GM19455 (cell line): Measurements from ENCODE around the gene ANTXRL.
A peak's percentile ranks its signal among the peaks of the same experiment; 100 is the strongest.
"Not testable (repeated sequence)": the region's sequence is repeated elsewhere in the genome, so short reads cannot be mapped to it uniquely, and the experiment has no call there.

ENCODE experiments used
- ATAC-seq: cut with Tn5 transposase; IDR thresholded peaks from one replicate; pipeline ENCODE4 v1.9.1; 2021; ENCODE audit not compliant: unreplicated experiment

The ANTXRL gene

DNA sequence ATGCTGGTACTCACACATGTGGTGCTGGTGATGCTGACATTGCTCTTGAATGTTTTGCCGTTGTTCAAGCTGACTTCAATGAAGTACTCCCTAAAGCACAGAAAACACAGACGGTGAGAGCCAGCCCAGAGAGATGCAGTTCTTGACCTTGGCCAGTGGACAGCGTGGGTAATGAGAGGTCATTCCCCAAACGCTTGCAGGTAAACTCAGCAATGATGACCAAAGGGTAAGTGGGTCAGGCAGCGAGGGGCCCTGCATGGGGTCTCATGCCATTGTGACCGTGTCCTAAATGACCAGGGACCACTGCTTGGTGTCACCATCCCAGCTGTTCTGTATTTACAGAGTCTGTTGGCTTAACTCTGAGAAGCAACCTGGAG lies 32.8 kb upstream of the ANTXRL start:
- ATAC-seq, result no peak

DNA sequence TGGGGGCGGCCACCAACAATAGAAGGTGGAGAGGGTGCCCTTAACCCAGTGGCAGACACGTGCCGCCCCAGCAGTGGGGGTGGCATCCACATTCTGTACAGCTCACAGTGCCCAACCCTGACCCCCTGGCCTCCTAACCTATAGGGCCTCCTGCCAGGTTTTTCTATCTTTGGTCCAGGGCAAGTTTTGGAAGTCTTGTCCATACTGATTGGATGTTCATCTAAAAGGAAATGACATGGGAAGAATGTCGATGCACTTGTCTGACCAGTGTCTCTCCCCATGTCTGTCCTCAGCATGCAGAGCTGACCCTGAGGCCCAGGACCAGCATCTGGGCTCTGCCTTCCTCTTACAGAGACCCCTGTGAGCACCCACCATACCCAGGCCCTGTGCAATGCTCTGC lies 32.3 kb upstream of the ANTXRL start:
- ATAC-seq, result no peak

DNA sequence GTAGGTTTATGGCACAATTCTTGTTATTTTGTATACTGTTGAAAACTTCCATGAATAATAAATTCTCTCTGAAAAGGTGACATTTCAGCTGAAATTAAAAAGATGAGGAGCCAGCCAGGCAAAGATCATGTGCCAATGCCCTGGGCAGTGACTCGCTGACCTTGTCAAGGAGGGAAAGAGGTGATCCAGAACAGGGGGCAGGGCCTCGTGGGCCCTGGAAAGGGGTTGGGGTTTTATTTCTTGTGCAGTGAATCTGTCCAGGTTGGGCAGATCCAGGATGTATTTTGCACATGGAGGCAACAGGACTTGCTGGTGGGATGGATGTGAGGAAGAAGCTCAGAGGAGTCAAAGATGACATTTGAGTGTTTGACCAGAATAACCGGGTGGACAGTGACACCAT lies 31.6 kb upstream of the ANTXRL start:
- ATAC-seq, result not testable (repeated sequence)

DNA sequence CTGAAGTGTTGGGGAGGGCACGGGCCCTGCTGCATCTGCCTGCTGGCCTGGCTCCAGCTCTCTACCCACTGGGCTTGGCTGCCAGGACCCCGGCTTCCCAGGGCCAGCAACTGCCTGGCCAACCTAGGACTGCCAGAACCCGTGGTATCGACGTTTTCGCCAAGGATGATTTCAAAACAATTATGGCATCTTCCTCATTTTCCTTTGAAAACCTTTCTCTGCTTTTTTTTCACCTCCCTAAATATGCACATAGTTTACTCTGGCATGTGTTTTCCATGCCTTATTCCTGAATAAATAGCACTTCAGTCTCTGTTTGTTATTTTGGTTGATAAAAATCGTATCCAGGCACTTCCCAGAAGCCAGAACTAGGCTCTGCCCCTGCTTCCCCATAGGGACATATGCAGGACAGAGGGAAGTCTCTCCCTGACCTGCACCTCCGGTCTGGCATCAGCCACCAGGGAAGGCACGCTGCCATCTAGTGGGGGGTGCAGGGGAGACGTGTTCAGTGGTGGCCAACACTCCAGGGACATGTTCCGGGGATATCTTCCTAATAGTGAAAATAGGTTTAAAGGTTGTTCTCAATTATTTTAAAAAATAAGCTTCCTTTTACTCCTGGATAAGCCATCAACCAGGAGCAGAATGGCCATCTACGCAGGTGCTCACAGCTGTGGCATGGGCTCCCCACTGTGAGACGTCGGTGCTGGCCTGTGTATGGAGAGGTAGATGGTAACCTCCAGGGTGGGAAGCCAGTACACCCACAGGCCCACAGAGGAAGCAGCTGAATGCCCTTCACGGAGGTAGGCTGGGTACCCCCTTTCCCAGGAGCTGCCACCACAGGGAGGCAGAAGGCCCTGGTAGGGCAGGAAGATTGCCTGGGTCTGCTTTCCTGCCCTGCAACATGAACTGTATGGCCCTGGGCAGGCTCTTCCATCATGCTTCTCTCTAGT lies 30.7 kb upstream of the ANTXRL start:
- ATAC-seq, result no peak

DNA sequence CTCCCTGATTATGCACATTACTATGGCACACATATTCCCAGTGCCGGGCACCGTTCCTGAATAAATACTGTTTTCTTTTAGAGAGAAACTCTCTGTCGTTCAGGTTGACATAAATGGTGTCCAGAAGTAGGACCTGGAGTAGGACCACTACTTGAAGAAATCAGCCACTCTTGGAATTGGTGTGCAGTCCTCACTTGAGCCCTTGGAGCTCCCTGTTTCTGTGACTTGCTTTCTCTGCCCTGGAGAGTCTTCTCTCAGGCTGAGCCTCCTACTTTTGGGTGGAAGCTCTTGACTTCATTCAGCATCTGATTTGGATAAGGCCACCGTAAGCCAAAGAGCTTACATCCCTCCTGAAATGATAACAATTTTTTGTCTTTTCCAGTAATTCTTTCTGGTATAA lies 29.7 kb upstream of the ANTXRL start:
- ATAC-seq, result no peak

DNA sequence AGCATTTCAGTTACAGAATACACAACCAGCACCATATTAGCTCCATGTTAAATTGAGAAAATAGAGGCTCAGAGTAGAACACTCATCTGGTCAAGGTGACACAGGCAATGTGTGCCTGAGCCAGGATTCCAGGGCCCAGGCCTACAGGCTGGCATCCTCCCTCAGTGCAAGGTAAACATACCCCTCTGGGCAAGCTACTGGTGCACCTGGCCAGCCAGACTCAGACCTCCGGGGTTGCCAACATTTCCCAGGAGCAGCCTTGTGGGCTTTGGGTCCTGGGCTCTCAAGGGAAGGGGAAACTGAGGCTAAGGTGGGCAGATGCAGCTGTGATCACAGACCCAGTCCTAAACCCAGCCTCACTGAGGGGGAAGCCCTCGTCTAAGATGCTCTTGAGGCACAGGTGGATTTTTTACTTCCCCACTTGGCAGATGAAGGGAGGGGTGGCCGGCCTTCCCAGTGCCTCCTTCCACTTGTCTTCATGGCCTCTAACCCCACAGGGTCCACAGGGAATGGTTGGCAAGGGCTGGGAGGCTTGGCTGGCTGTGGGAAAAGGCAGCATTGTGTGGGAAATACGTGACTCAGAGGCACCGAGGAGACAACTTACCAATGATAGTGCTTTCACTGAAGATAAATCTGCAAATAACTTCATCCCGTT lies 23.8 kb upstream of the ANTXRL start:
- ATAC-seq, result not testable (repeated sequence)

DNA sequence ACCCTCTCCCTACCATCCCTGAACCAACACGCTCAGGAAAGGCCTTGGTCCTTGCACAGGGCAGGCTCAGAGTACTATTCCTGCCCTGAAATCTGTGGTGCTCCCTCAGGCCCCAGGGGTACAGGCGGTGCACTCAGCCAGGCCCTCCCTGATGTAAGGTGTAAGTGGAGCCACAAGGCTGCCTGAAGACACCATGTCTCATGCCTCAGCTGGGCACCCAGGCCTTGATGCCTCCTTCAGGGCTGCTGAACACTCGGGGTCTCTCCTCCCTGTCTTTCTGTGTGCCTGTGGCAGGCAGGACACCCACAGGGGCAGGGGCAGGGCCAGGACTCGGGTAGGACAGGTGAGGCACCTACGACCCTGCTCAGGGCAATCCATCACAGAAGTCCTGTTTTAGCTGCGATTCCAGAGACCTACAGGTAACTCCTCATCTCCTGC lies 22.9 kb upstream of the ANTXRL start:
- no peak for ATAC-seq

DNA sequence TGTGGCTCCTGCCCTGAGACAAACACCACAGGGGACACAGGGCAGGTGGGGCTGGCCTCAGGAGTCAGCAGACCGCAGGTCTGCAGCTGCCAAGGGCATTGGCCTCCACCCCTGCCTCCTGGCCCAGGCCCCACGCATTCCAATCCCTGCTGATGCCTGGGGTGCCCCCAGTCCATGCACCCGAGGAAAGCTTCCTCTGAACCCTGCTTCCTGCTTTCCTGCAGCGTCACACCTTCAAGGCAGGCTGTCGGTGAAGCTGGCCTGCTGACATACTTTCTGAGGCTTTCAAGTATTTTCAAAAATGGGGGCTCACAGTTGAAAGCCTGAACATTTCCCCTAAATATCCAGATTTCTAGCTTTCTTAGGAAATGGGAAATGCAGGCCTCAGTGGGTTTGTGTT lies 22.5 kb upstream of the ANTXRL start:
- ATAC-seq, result no peak

DNA sequence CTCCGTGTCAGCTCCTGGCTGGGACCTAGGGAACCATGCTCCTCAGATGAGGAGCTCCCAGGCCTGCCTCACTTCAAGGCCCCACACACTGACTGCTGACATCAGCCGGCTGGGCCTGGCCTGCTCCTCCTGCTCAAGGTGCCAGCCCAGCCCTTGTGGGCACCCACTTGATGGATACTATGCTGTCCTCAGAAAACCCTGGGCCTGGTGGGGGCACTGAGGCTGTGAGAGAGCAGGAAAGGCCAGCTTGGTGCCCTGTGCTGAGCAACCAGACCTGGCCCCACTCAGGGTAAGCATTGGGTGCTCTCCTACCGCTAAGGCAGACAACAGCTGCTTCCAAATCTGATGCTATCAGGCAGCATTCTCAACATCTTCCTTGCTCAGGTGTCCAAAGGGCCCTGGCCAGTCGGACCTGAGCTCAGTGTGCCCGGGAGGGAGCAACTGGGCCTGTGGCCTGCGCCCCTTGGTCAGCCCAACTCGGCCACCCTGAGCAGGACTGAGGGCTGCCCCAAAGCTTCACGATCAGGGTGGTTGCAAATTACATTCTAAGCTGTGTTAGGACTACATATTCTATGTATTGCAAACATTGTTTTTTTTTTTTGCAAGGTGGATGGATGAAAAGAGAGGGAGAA lies 21.9 kb upstream of the ANTXRL start:
- no peak for ATAC-seq

DNA sequence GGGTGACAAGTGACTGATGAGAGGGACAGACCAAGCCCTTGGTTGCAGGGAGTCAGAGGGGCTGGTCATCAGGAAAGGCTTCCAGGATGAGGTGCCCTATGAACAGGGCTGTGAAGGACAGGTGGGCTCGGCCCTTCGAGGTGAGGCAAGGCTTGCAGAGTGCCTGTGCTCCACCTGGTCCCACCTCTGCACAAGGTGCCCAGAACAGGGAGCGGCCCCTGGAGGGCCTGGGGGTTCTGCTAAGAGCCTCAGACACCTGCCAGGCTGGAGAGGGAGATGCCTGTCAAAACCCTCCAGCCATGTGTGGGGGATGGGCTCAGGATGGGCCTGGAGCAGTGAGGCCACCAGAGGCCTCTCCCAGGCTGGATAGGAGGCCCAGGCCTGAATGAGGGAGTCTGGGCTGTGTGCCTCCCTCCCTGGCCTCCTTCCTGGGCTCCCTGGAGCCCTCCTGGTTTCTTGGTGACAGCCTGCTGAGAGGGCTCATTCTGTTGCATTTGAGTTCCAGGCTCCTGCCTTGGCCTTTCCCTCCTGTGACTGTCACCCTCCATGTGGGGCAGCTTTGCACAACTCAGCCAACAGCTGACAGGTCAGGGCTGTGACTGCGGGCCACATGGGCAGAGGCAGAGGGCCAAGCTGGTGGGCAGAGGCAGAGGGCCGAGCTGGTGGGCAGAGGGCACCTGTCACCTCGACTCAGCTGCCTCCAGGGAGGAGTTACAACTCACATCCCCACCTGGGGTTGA lies 21.1 kb upstream of the ANTXRL start:
- not testable (repeated sequence) for ATAC-seq

DNA sequence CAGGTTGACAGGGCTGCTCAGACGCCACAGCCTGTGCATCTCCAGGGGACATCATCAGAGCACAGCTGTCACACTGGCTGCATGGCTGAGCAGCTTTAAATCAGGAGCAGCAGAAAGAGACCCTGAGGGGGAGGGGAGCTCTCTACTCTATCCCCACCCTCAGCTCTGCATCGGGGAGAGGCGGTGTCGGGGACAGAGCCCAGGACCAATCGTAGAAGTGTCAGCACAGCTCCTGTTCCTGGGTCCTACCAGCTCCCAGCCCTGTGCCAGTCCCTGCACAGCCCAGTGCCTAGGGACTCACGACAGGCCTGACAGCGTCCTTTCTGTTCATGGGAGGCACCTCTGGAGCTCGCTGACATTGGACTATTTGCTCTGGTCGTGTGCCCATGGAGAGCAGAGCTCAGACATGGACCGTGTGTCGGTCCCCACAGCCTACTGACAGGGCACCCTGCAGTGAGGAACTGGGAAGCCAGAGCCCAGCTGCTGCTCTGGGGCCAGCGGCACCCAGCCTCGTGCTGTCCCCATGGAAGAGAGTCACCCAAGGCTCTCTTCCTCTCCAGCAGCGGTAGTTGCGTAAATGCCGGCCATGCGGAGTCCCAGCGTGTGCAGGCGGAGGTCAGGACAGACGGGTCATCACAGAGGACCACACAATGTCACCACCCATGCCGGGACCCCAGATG lies 20.4 kb upstream of the ANTXRL start:
- no peak for ATAC-seq

DNA sequence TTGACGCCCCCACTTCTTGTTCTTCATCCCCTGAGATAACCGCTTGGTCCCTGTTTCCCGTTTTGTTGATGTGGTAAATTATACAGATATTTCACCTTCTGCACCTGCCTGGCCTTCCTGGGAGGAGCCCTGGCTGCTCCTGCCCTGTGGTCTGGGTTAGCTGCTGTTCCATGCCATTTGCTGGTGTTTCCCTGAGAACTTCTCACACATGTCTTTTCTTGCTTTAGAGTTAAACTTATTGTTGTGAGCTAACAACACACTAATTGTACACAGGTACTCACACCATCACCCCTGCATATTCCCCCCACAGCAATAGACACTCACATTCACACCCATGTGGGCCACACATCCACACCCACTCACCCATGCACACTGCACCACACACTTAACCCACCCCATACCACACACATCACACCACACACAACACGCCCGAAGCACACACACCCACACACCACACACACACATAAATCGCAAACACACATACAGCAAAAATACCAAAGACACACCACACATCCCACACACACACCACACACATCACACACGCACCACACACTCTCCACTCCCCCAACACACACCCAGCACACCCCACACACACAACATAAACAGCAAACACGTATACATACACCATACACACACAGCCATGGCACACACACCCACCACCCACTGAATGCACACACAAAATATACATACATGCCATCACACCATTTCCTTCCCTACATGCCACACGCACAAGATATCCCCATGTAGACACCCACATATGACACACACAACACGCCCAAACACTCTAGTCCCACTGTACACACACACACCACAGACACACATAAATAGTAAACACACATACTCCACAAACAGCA lies 19.4 kb upstream of the ANTXRL start:
- no peak for ATAC-seq

DNA sequence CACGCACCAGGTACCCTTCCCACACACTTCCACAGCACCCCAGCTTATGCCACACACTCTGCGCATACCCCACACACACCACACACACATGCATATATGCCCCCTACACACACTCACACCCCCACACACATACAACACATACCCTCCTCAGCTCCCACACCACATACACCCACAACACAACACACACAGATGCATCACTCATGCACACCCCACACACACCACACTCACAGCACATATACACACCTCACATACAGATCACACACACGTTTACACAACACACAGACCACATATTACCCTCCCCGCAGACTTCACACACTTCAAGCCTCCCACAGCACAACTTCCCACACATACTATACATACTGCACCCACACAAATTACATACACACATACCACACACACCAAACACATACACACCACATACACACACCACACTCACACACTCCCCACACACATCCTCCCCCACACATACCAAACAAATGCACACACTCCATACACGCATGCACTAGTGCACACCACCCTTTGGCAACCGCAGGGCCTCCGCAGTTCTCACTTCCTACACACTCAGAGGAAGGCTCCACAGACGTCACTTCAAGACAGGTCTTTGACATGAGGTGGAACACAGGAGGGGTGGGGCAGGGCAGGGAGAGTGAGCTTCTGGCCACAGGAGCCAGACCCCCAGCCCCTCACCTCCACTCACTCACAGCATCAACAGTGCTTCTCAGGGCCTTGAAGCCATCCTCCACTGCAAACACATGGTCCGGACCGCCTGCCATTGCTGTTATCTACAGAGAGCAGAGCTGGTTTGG lies 18.5 kb upstream of the ANTXRL start:
- peak; percentile 80 for ATAC-seq

DNA sequence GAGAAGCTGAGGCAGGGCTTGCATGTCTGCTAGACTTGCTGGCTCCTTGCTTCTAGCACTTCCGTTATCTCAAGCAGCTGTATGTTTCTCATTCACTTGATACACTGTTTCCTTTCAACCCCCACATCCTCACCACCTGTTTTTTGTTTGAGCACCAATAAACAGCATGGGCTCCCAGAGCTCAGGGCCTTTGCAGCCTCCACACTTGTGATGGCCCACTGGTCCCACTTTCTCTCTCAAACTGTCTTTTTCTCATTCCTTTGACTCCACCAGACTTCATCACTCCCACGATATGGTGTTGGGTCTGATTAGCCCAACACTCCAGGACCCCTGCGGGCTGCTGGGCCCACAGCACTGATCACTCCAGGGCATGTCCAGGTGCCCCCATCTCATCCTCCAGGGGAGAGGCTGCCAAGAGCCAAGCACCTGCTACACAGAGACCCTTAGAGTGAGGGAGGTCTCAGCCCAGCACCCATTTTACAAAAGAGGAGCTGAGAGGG lies 17.2 kb upstream of the ANTXRL start:
- ATAC-seq, result peak; percentile 32

DNA sequence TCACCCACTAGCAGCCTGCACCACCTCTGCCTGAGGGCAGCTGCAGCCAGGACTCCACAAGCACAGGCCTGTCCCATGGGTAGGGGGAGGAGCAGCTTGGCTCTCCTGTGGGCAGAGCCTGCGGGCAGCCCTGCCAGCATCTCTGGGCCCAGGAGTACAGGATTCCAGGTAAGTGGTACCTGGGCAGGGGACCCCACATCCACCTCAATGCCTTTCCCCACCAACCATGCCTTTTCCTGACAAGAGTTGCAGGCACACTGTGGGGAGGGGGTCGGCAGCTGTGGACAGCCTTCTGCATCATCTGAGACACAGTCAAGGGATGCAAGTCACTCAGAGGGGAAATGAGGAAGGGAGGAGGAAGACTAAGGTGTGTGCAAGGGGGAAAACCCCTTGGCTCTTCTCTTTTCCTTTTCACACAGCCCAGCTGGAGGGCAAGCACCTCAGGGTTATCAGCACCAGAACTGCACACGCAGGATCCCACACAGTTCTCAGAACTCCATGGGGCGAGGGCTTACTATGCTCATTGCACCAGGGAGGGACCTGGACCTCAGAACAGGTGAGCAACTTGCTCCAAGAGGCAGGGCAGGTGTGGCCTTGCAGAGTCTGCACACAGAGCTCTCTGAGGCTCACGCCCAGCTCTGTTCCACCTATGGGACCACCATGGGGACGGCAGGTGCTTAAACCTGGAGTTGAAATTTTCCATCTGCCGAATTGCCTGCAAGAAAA lies 16.5 kb upstream of the ANTXRL start:
- ATAC-seq, result peak; percentile 5

DNA sequence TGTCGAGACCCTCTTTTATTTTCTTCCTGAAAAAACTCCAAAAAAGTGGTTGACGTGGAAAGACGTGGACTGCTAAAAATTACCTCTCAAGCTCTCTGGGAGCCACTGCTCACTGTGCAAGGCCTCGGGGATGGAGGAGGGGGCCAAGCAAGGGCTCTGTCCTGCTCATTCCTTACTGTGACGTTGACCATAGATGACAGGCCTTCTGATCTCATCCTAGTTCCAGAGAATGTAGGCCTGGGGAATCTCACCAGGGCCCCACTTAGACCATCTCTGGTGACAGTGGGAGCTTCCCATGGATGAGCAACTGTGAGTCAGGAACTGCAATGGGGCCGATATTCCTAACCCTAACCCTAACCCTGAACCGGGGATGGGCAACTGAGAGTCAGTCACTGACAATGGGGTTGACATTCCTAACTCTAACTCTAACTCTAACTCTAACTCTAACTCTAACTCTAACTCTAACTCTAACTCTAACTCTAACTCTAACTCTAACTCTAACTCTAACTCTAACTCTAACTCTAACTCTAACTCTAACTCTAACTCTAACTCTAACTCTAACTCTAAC lies 15.8 kb upstream of the ANTXRL start:
- ATAC-seq, result not testable (repeated sequence)

DNA sequence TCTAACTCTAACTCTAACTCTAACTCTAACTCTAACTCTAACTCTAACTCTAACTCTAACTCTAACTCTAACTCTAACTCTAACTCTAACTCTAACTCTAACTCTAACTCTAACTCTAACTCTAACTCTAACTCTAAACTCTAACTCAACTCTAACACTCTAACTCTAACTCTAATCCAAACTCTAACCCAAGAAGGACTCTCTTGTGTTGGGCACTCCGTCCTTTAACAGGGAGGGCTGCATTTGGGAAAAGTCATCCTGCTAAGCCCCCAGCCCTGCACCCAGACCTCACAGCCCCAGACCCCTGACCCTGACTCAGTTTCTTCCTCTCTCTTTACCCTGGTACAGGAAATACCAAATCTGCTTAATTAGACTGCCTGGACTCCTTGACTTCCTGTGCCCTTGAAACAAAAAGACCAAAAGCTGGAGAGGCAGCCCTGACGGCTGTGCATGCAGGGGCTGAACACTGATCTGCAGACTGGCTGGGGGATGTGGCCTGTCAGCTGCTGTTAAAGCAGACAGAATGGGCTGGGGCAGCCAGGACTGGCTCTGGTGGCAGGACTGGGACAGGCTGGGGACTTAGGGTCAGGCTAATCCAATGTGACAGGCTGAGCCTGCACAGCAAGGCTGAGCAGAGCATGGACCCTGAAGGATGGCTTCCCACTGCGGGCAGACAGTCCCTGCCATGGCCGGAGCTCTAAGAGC lies 14.8 kb upstream of the ANTXRL start:
- not testable (repeated sequence) for ATAC-seq
